Choroid plexus epithelial cell (primary cell): ENCODE measurements around the gene ARHGEF26.

Source experiments
- DNase-seq: peaks from one replicate; pipeline ENCODE4 v3.0.0-alpha.2; 2010; ENCODE audit warnings: low read depth
- H3K4me3 ChIP-seq: 2 replicates; pipeline ENCODE4 v1.5.1; 2011; ENCODE audit warnings: low read depth, mild to moderate bottlenecking, control low read depth, low read length, moderate library complexity
- TF ChIP-seq, protein P1 (sequence below): conservative IDR thresholded peaks from 2 replicates; pipeline ENCODE4 v1.5.1; 2011; ENCODE audit warnings: low read depth, mild to moderate bottlenecking, control low read depth, inconsistent platforms, low read length, moderate library complexity

The ARHGEF26 gene, protein sequence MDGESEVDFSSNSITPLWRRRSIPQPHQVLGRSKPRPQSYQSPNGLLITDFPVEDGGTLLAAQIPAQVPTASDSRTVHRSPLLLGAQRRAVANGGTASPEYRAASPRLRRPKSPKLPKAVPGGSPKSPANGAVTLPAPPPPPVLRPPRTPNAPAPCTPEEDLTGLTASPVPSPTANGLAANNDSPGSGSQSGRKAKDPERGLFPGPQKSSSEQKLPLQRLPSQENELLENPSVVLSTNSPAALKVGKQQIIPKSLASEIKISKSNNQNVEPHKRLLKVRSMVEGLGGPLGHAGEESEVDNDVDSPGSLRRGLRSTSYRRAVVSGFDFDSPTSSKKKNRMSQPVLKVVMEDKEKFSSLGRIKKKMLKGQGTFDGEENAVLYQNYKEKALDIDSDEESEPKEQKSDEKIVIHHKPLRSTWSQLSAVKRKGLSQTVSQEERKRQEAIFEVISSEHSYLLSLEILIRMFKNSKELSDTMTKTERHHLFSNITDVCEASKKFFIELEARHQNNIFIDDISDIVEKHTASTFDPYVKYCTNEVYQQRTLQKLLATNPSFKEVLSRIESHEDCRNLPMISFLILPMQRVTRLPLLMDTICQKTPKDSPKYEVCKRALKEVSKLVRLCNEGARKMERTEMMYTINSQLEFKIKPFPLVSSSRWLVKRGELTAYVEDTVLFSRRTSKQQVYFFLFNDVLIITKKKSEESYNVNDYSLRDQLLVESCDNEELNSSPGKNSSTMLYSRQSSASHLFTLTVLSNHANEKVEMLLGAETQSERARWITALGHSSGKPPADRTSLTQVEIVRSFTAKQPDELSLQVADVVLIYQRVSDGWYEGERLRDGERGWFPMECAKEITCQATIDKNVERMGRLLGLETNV

GRCh38 chr3:154120961-154121700 lies at the start of gene ARHGEF26:
TSS of gene ARHGEF26 (plus strand) at chr3:154121390. CDS start at chr3:154121993, 603 bp downstream.
- TF ChIP-seq, protein P1, sequence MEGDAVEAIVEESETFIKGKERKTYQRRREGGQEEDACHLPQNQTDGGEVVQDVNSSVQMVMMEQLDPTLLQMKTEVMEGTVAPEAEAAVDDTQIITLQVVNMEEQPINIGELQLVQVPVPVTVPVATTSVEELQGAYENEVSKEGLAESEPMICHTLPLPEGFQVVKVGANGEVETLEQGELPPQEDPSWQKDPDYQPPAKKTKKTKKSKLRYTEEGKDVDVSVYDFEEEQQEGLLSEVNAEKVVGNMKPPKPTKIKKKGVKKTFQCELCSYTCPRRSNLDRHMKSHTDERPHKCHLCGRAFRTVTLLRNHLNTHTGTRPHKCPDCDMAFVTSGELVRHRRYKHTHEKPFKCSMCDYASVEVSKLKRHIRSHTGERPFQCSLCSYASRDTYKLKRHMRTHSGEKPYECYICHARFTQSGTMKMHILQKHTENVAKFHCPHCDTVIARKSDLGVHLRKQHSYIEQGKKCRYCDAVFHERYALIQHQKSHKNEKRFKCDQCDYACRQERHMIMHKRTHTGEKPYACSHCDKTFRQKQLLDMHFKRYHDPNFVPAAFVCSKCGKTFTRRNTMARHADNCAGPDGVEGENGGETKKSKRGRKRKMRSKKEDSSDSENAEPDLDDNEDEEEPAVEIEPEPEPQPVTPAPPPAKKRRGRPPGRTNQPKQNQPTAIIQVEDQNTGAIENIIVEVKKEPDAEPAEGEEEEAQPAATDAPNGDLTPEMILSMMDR, result no peak
- peak; percentile 77 for DNase-seq
- H3K4me3 ChIP-seq, result peak within 1 kb of the TSS; percentile 78

- H3K4me3 ChIP-seq, result no peak overlapping the region
- TF ChIP-seq, protein P1, result no peak
- DNase-seq, result no peak
Observed at GRCh38 chr3:154074966-154075365, 46.2 kb upstream of the ARHGEF26 start.

DNA sequence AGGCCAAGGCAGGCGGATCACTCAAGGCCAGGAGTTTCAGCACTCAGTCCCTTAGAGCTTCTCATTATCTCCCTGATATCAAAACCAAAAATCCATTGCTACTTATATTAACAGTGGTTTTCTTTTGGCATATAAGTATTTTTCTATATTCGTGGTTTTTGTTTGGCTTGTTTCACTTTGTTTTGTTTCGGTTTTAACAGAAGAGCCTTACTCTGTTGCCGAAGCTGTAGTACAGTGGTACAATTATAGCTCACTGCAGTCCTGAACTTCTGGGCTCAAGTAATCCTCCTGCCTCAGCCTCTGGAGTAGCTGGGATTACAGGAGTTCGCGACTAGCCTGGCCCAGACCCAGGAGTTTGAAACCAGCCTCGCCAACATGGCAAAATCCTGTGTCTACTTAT lies 42.5 kb upstream of the ARHGEF26 start:
- DNase-seq, result no peak
- TF ChIP-seq, protein P1, result no peak

GRCh38 chr3:154081305-154081704 lies 39.9 kb upstream of the ARHGEF26 start:
- no peak overlapping the region for H3K4me3 ChIP-seq
- no peak for DNase-seq
- TF ChIP-seq, protein P1, result no peak

More for the DNA sequence above, 42.5 kb upstream of the ARHGEF26 start:
- H3K4me3 ChIP-seq, result no peak overlapping the region

- TF ChIP-seq, protein P1, result no peak
- no peak for DNase-seq
- no peak overlapping the region for H3K4me3 ChIP-seq
Observed at GRCh38 chr3:154085071-154085470, 36.1 kb upstream of the ARHGEF26 start.

DNA sequence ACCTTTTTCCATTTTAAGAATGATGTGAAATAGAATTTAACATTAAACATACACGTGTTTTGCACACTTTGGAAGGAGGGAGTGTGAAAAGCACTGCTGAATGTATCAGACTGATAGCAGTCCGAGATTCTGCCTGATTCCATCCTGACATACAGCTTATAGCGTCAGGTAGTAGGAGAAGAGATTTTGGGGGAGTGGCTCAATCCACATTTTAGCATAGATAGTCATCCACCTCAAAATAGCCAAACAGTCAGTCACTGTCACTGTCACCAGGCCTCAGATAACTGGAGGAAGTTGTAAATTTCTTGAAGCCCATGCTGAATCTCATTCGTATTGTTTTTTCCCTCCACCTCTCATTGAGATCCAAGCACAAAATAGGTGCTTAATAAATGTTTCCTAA lies 35.4 kb upstream of the ARHGEF26 start:
- no peak overlapping the region for H3K4me3 ChIP-seq
- TF ChIP-seq, protein P1, result no peak
- DNase-seq, result no peak
